Measurements from ENCODE around the gene TNS1. TPM values are rescaled to one million over a fixed set of nuclear protein-coding genes. Genes with fewer than 3 reads are reported as not detected.

Gene TNS1
- total RNA-seq, 1 donor from 2014 or later = 14.5 TPM

- Mint-ChIP-seq H3K27me3 (ENCODE audit: low read depth) (peaks cover 4% of the 10 kb centered on the region), H3K4me3 (no peak overlapping the region), H3K27ac (ENCODE audit: unreplicated experiment) (no peak overlapping the region), H3K4me1 (peaks cover 18% of the 10 kb centered on the region), H3K9me3 (no peaks in the 10 kb centered on the region), H3K36me3 (ENCODE audit: low read depth) (no peaks in the 10 kb centered on the region)
- no peak for DNase-seq (ENCODE audit: low read depth, low spot score)
- TF ChIP-seq, protein P1, sequence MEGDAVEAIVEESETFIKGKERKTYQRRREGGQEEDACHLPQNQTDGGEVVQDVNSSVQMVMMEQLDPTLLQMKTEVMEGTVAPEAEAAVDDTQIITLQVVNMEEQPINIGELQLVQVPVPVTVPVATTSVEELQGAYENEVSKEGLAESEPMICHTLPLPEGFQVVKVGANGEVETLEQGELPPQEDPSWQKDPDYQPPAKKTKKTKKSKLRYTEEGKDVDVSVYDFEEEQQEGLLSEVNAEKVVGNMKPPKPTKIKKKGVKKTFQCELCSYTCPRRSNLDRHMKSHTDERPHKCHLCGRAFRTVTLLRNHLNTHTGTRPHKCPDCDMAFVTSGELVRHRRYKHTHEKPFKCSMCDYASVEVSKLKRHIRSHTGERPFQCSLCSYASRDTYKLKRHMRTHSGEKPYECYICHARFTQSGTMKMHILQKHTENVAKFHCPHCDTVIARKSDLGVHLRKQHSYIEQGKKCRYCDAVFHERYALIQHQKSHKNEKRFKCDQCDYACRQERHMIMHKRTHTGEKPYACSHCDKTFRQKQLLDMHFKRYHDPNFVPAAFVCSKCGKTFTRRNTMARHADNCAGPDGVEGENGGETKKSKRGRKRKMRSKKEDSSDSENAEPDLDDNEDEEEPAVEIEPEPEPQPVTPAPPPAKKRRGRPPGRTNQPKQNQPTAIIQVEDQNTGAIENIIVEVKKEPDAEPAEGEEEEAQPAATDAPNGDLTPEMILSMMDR (conservative IDR thresholded peaks at IDR 0.05) = no peak
These were observed 78.4 kb downstream of the TNS1 start for GRCh38 chr2:217924346-217924901.

- Mint-ChIP-seq H3K4me1 (peaks cover 22% of the 10 kb centered on the region), H3K27me3 (ENCODE audit: low read depth) (peaks cover 4% of the 10 kb centered on the region), H3K27ac (ENCODE audit: unreplicated experiment) (no peak overlapping the region), H3K36me3 (ENCODE audit: low read depth) (no peaks in the 10 kb centered on the region), H3K9me3 (no peaks in the 10 kb centered on the region), H3K4me3 (no peak overlapping the region)
- DNase-seq (ENCODE audit: low read depth, low spot score) = no peak
- TF ChIP-seq, protein P1 (conservative IDR thresholded peaks at IDR 0.05) = no peak
These were observed 79.6 kb downstream of the TNS1 start for GRCh38 chr2:217923007-217923686.

GRCh38 chr2:217922101-217923006, 80.4 kb downstream of the TNS1 start:
- H3K4me1 Mint-ChIP-seq = peaks cover 27% of the 10 kb centered on the region

DNA sequence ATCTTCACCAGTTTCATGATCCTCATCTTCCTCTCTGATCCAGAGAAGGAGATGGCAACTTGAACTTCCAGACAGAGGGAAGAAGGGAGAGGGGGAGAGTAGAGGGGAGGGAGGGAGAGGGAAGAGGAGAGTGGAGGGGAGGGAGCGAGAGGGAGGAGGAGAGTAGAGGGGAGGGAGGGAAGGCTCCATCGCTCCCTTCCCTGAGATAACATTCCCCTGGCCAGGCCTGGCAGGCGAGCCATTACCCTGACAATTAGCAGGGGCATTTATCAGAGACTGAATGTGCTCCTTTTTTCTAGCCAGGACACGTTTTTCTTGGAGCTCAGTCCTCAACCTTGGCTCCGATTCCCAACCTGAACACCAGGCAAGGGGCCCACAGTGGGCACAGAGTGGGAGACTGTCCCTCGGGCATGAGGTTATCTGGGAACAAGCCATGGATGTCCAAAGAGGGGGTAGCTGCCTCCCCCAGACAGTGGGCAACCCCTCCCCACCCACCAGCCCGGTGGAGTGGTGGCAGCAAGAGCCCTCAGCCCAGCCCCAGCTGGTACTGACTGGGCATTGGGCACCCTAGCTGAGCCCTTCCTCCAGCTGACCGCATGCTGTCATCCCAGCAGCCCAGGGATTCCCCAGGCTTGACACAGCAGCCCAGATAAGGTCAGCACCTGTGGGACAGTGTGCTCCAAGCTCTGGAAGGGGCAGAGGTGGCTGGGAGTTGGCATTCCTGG, 81.8 kb downstream of the TNS1 start:
- Mint-ChIP-seq H3K4me3 (no peak overlapping the region), H3K27ac (ENCODE audit: unreplicated experiment) (no peak overlapping the region), H3K9me3 (no peaks in the 10 kb centered on the region), H3K27me3 (ENCODE audit: low read depth) (peaks cover 4% of the 10 kb centered on the region), H3K36me3 (ENCODE audit: low read depth) (no peaks in the 10 kb centered on the region), H3K4me1 (peaks cover 30% of the 10 kb centered on the region)
- DNase-seq (ENCODE audit: low read depth, low spot score) = no peak
- TF ChIP-seq, protein P1 (conservative IDR thresholded peaks at IDR 0.05) = no peak

More at GRCh38 chr2:217922101-217923006, 80.4 kb downstream of the TNS1 start:
- Mint-ChIP-seq H3K9me3 (no peaks in the 10 kb centered on the region), H3K36me3 (ENCODE audit: low read depth) (no peaks in the 10 kb centered on the region), H3K27me3 (ENCODE audit: low read depth) (peaks cover 4% of the 10 kb centered on the region), H3K4me3 (no peak overlapping the region), H3K27ac (ENCODE audit: unreplicated experiment) (no peak overlapping the region)
- no peak for DNase-seq (ENCODE audit: low read depth, low spot score)
- TF ChIP-seq, protein P1 (conservative IDR thresholded peaks at IDR 0.05) = peak; percentile 20

DNA sequence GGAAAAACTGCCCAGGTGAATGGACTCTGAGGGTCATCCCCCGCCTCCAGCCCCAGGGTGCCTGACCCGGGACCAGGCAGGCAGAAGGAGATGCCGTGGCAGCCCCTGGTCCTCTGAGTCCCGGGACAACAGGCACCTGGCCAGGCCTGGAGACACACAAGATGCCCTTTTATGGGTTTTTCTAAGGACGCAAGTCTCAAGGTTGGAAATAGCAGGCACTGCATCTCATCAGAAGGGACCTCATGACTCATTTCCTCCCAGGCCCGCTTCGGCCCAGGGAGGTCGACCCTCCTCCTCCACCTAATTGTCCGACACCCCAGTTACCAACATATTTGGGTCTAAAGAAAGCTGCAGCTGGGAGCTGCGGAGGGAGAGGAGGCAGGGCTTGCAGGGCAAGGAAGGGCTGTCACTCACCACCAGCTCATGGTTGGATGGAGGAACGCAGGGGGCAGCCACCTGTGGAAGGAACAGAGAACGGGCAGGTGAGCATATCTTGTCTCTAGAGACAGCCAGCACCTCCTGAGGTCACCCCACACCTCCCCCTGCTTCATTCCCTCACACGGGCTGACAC, 82.9 kb downstream of the TNS1 start:
- Mint-ChIP-seq H3K27me3 (ENCODE audit: low read depth) (peaks cover 4% of the 10 kb centered on the region), H3K9me3 (no peaks in the 10 kb centered on the region), H3K4me1 (peaks cover 30% of the 10 kb centered on the region), H3K4me3 (no peak overlapping the region), H3K36me3 (ENCODE audit: low read depth) (no peaks in the 10 kb centered on the region), H3K27ac (ENCODE audit: unreplicated experiment) (peak overlapping the region; percentile 78)
- no peak for DNase-seq (ENCODE audit: low read depth, low spot score)
- TF ChIP-seq, protein P1 (conservative IDR thresholded peaks at IDR 0.05) = no peak

Data from neural crest cell (in vitro differentiated cells).